K562 (cell line): ENCODE data around the gene TIMM23. TPM values are rescaled to one million over a fixed set of nuclear protein-coding genes. Genes with fewer than 3 reads are reported as not detected.
A peak's percentile ranks its signal among the peaks of the same experiment; 100 is the strongest.

Experiments
- ELF2 ChIP-seq: fragments of 250-450 bp; sonication (Bioruptor Pico); IDR thresholded peaks from 2 replicates; pipeline ENCODE4 v1.5.0; 2021; ENCODE audit warnings: mild to moderate bottlenecking
- LARP7 ChIP-seq: fragments of 450-650 bp; IDR thresholded peaks from 2 replicates; pipeline ENCODE4 v1.6.1; 2016
- PML ChIP-seq: IDR thresholded peaks from 2 replicates; pipeline ENCODE4 v1.6.1; 2012; ENCODE audit warnings: low read length, inconsistent platforms
- POU5F1 ChIP-seq: fragments of 150-350 bp; IDR thresholded peaks from 2 replicates; pipeline ENCODE4 v1.6.1; 2014; ENCODE audit warnings: borderline replicate concordance, low read length, low read depth, mild to moderate bottlenecking; ENCODE audit not compliant: partially characterized antibody
- RFX1 ChIP-seq: fragments of 450-650 bp; IDR thresholded peaks from 2 replicates; pipeline ENCODE4 v1.6.1; 2016; ENCODE audit warnings: mild to moderate bottlenecking, moderate library complexity
- USF1 ChIP-seq: sonication (generic); formaldehyde crosslinking; IDR thresholded peaks from 2 replicates; pipeline ENCODE4 v1.9.0; 2022; ENCODE audit warnings: mild to moderate bottlenecking, missing genetic modification reagents
- ZBTB40 ChIP-seq, 2 experiments: fragments of 450-650 bp in 1 of 2; sonication (generic) in 1 of 2; formaldehyde crosslinking in 1 of 2; IDR thresholded peaks; 2 replicates each; pipeline versions ENCODE4 v1.7.1 to v1.9.0; 2016 to 2022; ENCODE audit warnings: inconsistent platforms in 1 of 2, mild to moderate bottlenecking in 1 of 2, missing genetic modification reagents in 1 of 2
- ZNF217 ChIP-seq: sonication (generic); formaldehyde crosslinking; IDR thresholded peaks from 2 replicates; pipeline ENCODE4 v1.8.0; 2022; ENCODE audit warnings: mild to moderate bottlenecking, missing genetic modification reagents
- ZNF740 ChIP-seq, 3 experiments: fragments of 200-800 bp in 1 of 3; sonication (Bioruptor generic) in 1 of 3; sonication (generic) in 1 of 3; formaldehyde crosslinking in 1 of 3; IDR thresholded peaks; 2 replicates each; pipeline versions ENCODE4 v1.6.1 to v1.8.0; 2016 to 2022; ENCODE audit warnings: mild to moderate bottlenecking in 2 of 3, missing compliant biosample characterization in 2 of 3, missing genetic modification characterization in 2 of 3, missing genetic modification reagents in 1 of 3
- ZNF766 ChIP-seq: fragments of 200-800 bp; sonication (Bioruptor generic); conservative IDR thresholded peaks from 2 replicates; pipeline ENCODE4 v1.6.1; 2016; ENCODE audit warnings: missing genetic modification characterization, missing compliant biosample characterization
- polyA plus RNA-seq, 8 experiments: library from polyadenylated mRNA; depleted of rRNA in 4 of 8; stranded (reverse) in 5 of 8; unstranded in 3 of 8; fragments of >200 nt; fragmentation: Nextera tagmentation in 2 of 8; fragmentation: Illumina TruSeq in 1 of 8; extraction: Ambion mirVana in 2 of 8; extraction: Trizol in 1 of 8; gene quantifications; 2 replicates each; pipeline versions ENCODE4 v1.2.1 to v1.2.3, GENCODE V29; 2011 to 2014; ENCODE audit warnings: inconsistent platforms in 1 of 8, missing spikeins in 1 of 8
- total RNA-seq, 7 experiments: library from RNA; depleted of rRNA in 6 of 7; stranded (reverse); fragments of >200 nt in 6 of 7; fragmentation: Illumina TruSeq in 2 of 7; extraction: Trizol in 2 of 7; gene quantifications; 2 replicates each; pipeline versions ENCODE4 v1.2.1 to v1.2.3, GENCODE V29; 2011 to 2021; ENCODE audit warnings: low replicate concordance in 1 of 7

Gene TIMM23
- total and polyA plus RNA-seq, 9 of the 15 experiments (the other 6 are each of a cell fraction or from before 2014, with no cell fraction given): 148 to 280 (median 183) TPM

- no peak for TF ChIP-seq POU5F1
- no peak for TF ChIP-seq USF1 (CRISPR knock-in tag)
- 0 out of 2 replicates have a peak, but pooled peaks have one; percentile 19 for TF ChIP-seq ELF2 (CRISPR knock-in tag)
- no peak for TF ChIP-seq ZNF740 (CRISPR knock-in tag; IDR thresholded peaks at IDR 0.05)
- 0 out of 4 replicates have a peak, but pooled peaks of 1 of the 2 experiments have one; percentile 28 for TF ChIP-seq ZNF740 (tag; IDR thresholded peaks at IDR 0.05)
- no peak for TF ChIP-seq LARP7
- 0 out of 2 replicates have a peak, but pooled peaks have one; percentile 5 for TF ChIP-seq ZNF766 (CRISPR knock-in tag)
- no peak for TF ChIP-seq RFX1
- TF ChIP-seq PML: no peak
- 0 out of 2 replicates have a peak, but pooled peaks have one; percentile 7 for TF ChIP-seq ZBTB40 (IDR thresholded peaks at IDR 0.05)
- TF ChIP-seq ZBTB40 (CRISPR knock-in tag; IDR thresholded peaks at IDR 0.05): no peak
- no peak for TF ChIP-seq ZNF217
These were observed 46.9 kb downstream of the TIMM23 start (continued) for GRCh38 chr10:46019177-46019528.
